Fibroblast of the conjunctiva (primary cell): ENCODE results near the gene FAM20C.

Source experiments
- DNase-seq: peaks from one replicate; pipeline ENCODE4 v3.0.0-alpha.2; 2010; ENCODE audit warnings: low read depth

Gene FAM20C

DNA sequence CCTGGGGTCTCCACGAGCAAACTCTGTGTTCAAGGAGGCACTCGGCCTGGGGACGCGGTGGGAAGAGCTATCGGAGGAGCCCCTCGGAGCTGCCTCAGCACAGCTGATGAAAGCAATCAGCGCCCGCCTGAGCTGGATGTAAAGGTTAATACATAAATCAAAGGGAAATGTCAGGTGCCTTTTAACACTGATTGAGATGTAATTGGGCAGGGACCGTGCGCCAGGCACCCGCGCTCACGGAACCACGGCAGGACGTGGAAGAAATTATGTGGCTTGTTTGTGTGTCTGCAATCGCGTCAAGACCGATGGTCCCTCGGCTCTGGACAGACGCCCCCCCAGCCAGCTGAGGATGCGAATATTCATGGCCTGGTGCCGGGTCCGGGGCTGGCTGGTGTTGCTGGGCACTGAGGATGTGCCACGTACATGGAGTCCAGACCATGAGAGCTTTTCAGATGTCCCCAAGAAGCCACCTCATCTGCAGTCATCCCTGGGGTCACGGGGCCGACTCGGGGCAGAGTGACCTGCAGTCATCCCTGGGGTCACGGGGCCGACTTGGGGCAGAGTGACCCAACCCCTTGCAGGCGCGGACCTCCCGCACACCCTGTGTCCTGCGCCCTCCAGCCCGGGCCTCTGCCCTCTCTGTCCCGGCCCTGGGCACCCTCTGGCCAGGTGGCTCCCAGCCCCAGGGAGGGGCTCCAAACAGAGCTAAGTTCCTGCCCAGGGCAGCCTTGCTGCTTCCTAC lies 113.2 kb downstream of the FAM20C start:
- DNase-seq, result no peak

DNA sequence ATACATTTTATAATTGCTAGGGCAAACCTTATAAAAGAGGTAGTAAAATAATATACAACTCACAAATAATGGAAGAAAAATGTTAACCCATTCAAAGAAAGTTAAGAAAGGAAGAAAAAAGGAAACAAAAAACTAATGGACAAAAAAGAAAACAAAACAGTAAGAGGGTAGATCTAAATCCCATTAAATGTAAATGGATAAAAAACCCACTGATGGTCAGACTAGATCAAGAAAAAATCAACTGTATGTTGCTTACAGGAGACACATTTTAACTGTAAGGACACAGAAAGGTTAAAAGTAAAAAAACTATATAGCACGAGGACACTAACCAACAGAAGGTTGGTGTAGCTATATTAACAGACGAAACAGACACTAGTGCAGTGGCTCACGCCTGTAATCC lies 115.6 kb downstream of the FAM20C start:
- no peak for DNase-seq

DNA sequence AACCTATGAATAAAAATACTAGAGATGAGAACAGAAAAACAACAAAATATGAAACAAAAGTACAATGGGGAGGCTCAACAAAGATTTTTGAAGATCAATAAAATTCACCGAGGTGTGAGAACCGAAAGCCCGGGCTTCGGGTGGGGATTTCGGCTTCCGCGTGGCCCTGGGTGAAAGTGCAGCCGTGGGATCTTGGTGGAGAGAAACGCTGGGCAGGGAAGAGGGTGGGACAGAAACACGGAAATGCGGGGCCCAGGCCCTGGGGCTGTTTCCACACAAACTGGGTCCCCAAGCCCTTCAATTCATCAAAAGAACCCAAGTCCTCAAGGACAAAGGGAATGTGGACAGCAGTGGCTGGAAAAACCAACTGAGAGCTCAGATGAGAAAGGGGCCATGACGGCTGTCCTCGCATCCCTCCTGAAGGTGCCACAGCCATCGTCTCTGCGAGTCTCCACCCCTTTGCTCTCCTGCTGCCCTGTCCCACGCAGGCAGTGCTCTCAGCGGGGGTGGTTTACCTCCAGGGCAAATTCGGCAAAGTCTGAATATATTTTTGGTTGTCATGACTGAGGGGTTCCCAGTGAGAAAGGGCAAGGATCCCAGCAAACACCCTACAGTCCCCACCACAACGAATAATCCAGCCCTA lies 117.3 kb downstream of the FAM20C start:
- DNase-seq, result no peak
